ENCODE measurements around the gene NUP35. TPM values are rescaled to one million over a fixed set of nuclear protein-coding genes. Genes with fewer than 3 reads are reported as not detected.
A peak's percentile ranks its signal among the peaks of the same experiment; 100 is the strongest.

The NUP35 gene
- total RNA-seq, 4 donors from 2014 or later = 0.75 to 29.1 (median 8.0) TPM

GRCh38 chr2:183124957-183125255 lies 663 bp downstream of the NUP35 start:
- in situ Hi-C loops (cut with MboI; ENCODE audit: low pct_ligation_motif_present in 1 of 4, low pct_unique_long_range_greater_than_20kb in 1 of 4, low sequenced_read_pairs in 3 of 4) = no loop called here
- TF ChIP-seq POLR2A (IDR thresholded peaks at IDR 0.05) (no peak), CTCF (IDR thresholded peaks at IDR 0.05) (no peak), EP300 (IDR thresholded peaks at IDR 0.05; ENCODE audit: low read depth) (no peak), POLR2AphosphoS5 (IDR thresholded peaks at IDR 0.05) (no peak)
- H3K36me3 ChIP-seq = peaks cover 0 to 6% (median 0%) of the 10 kb centered on the region in 4 donors
- peak overlapping the region; percentile 69 to 80 (median 72) for H3K4me3 ChIP-seq
- peak overlapping the region; percentile 89 to 95 (median 93) for H3K27ac ChIP-seq
- peaks cover 7 to 21% (median 13%) of the 10 kb centered on the region in 4 donors for H3K4me1 ChIP-seq
- intact Hi-C loops (cut with DNase I; ENCODE audit: low total_unique reads) = no loop called here
- no peak for DNase-seq
- no peaks in the 10 kb centered on the region for H3K27me3 ChIP-seq
- 1 to 2% methylated on average over 9 to 10 of the region's 10 CpGs for WGBS, 2 donors (ENCODE audit: low coverage in 1 of 2)
- H3K9me3 ChIP-seq = no peaks in the 10 kb centered on the region

- Histone ChIP-seq H3K9me3 (no peaks in the 10 kb centered on the region), H3K27me3 (no peaks in the 10 kb centered on the region), H3K4me3 (peak overlapping the region in 2 of 4 donors; percentile 69 to 74), H3K36me3 (peaks cover 0 to 6% (median under 1%) of the 10 kb centered on the region in 4 donors), H3K27ac (no peak overlapping the region), H3K4me1 (peaks cover 7 to 21% (median 13%) of the 10 kb centered on the region in 4 donors)
- DNase-seq = no peak
- no peak for TF ChIP-seq POLR2AphosphoS5 (IDR thresholded peaks at IDR 0.05)
- no peak for TF ChIP-seq POLR2A (IDR thresholded peaks at IDR 0.05)
- no peak for TF ChIP-seq CTCF (IDR thresholded peaks at IDR 0.05)
- no peak for TF ChIP-seq EP300 (IDR thresholded peaks at IDR 0.05; ENCODE audit: low read depth)
- 78% methylated on average over 11 of the region's 11 CpGs for WGBS, 2 donors (ENCODE audit: low coverage in 1 of 2)
- in situ Hi-C loops (cut with MboI; ENCODE audit: low pct_ligation_motif_present in 1 of 4, low pct_unique_long_range_greater_than_20kb in 1 of 4, low sequenced_read_pairs in 3 of 4) = no loop called here
- intact Hi-C loops (cut with DNase I; ENCODE audit: low total_unique reads) = no loop called here
Measured at GRCh38 chr2:183125659-183126341, 1.6 kb downstream of the NUP35 start.

- H3K36me3 ChIP-seq = peaks cover 0 to 6% (median 2%) of the 10 kb centered on the region in 4 donors
- no peaks in the 10 kb centered on the region for H3K27me3 ChIP-seq
- DNase-seq = no peak
- in situ Hi-C loops (cut with MboI; ENCODE audit: low pct_ligation_motif_present in 1 of 4, low pct_unique_long_range_greater_than_20kb in 1 of 4, low sequenced_read_pairs in 3 of 4) = no loop called here
- WGBS, 2 donors (ENCODE audit: low coverage in 1 of 2) = 98 to 100% methylated on average over 2 of the region's 2 CpGs
- TF ChIP-seq POLR2A (IDR thresholded peaks at IDR 0.05) (no peak), POLR2AphosphoS5 (IDR thresholded peaks at IDR 0.05) (no peak), CTCF (IDR thresholded peaks at IDR 0.05) (no peak), EP300 (IDR thresholded peaks at IDR 0.05; ENCODE audit: low read depth) (no peak)
- no peak overlapping the region for H3K4me3 ChIP-seq
- H3K9me3 ChIP-seq = no peaks in the 10 kb centered on the region
- H3K27ac ChIP-seq = no peak overlapping the region
- H3K4me1 ChIP-seq = peaks cover 7 to 21% (median 13%) of the 10 kb centered on the region in 4 donors
- intact Hi-C loops (cut with DNase I; ENCODE audit: low total_unique reads) = no loop called here
Measured at GRCh38 chr2:183126635-183127034, 2.4 kb downstream of the NUP35 start.

- Histone ChIP-seq H3K9me3 (no peaks in the 10 kb centered on the region), H3K4me1 (no peaks in the 10 kb centered on the region), H3K27ac (no peak overlapping the region), H3K4me3 (no peak overlapping the region), H3K27me3 (no peaks in the 10 kb centered on the region), H3K36me3 (peaks cover 0 to 5% (median 2%) of the 10 kb centered on the region in 4 donors)
- no peak for TF ChIP-seq EP300 (IDR thresholded peaks at IDR 0.05; ENCODE audit: low read depth)
- intact Hi-C loops (cut with DNase I; ENCODE audit: low total_unique reads) (no loop called here), in situ Hi-C loops (cut with MboI; ENCODE audit: low pct_ligation_motif_present in 1 of 4, low pct_unique_long_range_greater_than_20kb in 1 of 4, low sequenced_read_pairs in 3 of 4) (no loop called here)
- DNase-seq = no peak
- WGBS, 2 donors (ENCODE audit: low coverage in 1 of 2) = 63 to 86% methylated on average over 2 of the region's 2 CpGs
Measured at GRCh38 chr2:183134016-183134415, 9.8 kb downstream of the NUP35 start.

- H3K27me3 ChIP-seq = no peaks in the 10 kb centered on the region
- 96 to 98% methylated on average over 1 of the region's 1 CpG for WGBS, 2 donors (ENCODE audit: low coverage in 1 of 2)
- DNase-seq = no peak
- H3K27ac ChIP-seq = no peak overlapping the region
- H3K4me3 ChIP-seq = no peak overlapping the region
- in situ Hi-C loops (cut with MboI; ENCODE audit: low pct_ligation_motif_present in 1 of 4, low pct_unique_long_range_greater_than_20kb in 1 of 4, low sequenced_read_pairs in 3 of 4) (no loop called here), intact Hi-C loops (cut with DNase I; ENCODE audit: low total_unique reads) (no loop called here)
- H3K4me1 ChIP-seq = peaks cover 0 to 3% (median 0%) of the 10 kb centered on the region in 4 donors
- TF ChIP-seq CTCF (IDR thresholded peaks at IDR 0.05) (no peak), POLR2AphosphoS5 (IDR thresholded peaks at IDR 0.05) (no peak), EP300 (IDR thresholded peaks at IDR 0.05; ENCODE audit: low read depth) (no peak), POLR2A (IDR thresholded peaks at IDR 0.05) (no peak)
- H3K9me3 ChIP-seq = no peaks in the 10 kb centered on the region
- H3K36me3 ChIP-seq = peaks cover 0 to 1% (median 0%) of the 10 kb centered on the region in 4 donors
Measured at GRCh38 chr2:183148955-183149354, 24.7 kb downstream of the NUP35 start.

All from transverse colon (tissue), 4 donors.